HG02840 (cell line): Measurements from ENCODE around the gene SLC17A7.

ENCODE experiments used
- ATAC-seq: cut with Tn5 transposase; IDR thresholded peaks from one replicate; pipeline ENCODE4 v1.9.1; 2021; ENCODE audit warnings: mild to moderate bottlenecking, moderate library complexity, moderate number of reproducible peaks; ENCODE audit not compliant: unreplicated experiment, low FRiP score

Gene SLC17A7

DNA sequence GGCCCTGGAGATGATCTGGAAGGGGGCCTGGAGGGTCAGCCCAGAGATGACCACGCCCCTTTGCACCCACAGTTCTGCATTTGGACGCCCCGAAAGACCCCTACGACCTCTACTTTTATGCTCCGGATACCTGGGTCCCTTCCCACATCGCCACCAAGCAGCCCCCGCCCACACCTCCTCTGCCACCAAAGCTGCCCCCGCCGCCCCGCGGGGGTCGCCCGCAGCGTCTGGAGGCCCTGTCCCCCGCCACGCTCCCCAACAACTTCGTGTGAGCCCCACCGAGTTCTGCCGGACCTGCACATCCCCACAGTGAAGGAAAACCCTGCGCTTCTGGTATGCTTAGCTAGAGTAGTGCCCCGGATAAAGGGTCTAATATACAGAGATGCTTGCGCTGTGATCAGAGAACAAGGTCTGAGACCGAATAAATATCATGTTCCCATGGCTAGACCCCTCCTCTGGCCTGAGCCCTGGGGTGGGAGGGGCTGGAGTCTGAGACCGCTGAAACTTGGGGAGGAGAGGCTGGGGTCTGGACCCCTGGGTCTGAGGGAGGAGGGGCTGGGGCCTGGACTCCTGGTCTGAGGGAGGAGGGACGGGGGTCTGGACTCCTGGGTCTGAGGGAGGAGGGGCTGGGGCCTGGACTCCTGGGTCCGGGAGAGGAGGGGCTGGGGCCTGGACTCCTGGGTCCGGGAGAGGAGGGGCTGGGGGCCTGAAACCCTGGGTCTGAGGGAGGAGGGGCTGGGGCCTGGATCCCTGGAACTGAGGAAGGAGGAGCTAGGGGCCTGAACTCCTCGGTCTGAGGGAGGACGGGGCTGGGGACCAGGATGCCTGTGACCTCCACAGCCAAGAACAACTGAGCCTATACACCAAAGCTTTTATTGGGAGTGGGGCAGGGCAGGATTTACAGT lies 12.5 kb downstream of the SLC17A7 start:
- no peak for ATAC-seq

DNA sequence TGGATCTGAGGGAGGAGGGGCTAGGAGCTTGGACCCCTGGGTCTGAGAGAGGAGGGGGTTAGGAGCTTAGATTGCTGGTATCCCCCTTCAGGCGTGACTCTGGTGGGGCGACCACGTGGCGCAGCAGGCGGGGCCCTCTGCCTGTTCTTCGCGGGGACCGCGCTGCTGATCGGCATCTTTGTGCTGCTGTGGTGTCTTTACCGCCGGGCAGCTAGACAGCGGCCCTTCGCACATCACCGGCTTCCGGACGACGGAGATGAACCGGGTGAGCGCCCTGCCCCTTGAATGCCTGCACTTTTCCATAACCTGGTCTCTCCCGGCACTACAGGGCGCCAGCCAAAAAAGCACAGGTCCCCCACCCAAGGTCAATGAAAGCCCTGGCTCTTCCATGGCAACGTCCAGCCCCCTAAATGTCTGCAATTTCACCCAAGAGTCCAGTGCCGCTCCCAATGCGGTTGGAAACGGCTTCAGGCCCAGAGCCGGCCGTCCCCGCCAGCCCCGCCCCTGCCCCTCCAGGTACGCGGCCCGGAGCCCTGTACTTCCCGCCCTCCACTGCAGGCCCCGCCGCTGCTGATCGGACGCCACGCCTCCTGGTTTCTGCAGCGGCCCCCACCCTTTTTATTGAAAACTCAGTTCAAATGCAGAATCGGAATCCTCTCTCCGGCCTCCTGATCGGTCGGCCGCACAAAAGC lies 13.3 kb downstream of the SLC17A7 start:
- ATAC-seq: no peak

DNA sequence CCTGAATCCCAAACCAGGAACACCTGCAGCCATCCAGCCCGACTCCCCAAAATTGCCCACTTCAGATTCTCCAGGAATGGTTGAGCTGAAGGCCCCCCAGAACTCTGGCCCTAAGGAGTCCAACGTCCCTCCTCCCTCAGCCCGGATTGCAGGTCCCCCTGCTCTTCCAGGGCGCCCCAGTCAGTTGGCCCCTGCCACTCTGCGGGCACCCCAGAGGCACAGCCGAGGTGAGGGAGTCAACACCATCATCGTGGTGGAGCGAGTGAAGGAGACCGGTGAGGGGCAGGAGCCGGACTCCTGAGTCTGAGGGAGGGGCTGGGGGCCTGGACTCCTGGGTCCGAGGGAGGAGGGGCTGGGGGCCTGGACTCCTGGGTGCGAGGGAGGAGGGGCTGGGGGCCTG lies 14.0 kb downstream of the SLC17A7 start:
- no peak for ATAC-seq

DNA sequence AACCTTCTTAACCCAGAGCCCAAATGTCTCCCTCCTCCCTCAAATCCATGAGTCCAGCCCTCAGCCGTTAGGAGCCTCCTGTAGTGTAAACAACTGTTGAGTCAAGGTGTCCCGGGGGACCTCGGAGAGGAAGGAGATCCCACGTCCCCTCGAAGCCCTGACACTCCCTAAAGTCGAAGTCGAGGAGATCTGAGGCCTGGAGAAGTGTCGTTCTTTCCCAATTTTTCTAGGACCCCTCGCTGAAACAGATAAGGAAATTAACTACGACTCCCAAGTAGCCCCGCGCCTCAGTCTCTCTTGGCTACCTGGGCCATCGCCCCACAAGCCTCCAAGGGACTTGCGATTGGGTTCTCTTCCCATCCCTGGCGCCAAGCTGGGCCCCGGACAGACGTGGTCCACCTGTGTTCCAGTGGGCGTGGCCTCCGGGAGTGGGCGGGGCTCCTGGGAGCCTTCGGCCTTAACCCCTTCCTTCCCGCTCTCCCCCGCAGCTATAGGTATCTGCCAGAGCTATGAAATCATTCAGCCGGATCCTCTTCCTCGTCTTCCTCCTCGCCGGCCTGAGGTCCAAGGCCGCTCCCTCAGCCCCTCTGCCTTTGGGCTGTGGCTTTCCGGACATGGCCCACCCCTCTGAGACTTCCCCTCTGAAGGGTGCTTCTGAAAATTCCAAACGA lies 15.3 kb downstream of the SLC17A7 start:
- no peak for ATAC-seq

DNA sequence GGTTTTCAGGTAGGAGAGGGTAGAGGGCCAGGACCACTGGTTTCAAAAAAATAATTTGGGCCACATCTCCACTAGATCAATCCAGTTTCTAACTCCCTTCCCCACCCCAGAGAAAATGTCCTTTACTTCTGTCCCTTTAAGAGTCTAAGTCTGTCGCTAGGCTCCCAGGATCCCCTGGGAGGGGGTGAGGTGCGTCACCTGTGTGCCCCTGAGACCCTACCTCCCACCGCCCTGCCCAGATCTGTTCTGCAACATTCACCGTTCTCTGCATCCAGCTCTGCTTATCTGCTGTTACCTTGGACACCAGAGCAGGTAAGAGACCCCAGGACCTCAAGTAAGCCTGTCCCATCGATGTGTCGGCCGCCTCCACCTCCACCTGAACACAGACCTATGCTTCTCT lies 16.1 kb downstream of the SLC17A7 start, which contains the start of gene GFY:
TSS of gene GFY (plus strand) at position 211 of the 400 bp plus-strand sequence. CDS start 1,043 bp downstream, outside the sequence.
- ATAC-seq: no peak

DNA sequence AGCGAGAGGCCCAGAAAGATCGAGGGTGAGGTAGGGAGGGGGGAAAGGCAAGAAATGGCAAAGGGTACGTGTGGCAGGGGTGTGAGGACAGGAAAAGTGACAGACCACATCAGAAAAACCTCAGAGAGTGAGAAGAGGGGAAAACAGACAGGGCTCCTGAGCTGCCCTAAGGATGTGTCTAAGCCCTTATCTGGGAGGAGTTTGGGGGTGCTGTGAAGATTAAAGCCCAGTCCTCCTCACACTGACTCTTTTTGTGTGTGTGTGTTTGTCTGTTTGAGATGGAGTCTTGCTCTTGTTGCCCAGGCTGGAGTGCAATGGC lies 17.4 kb downstream of the SLC17A7 start:
- no peak for ATAC-seq

DNA sequence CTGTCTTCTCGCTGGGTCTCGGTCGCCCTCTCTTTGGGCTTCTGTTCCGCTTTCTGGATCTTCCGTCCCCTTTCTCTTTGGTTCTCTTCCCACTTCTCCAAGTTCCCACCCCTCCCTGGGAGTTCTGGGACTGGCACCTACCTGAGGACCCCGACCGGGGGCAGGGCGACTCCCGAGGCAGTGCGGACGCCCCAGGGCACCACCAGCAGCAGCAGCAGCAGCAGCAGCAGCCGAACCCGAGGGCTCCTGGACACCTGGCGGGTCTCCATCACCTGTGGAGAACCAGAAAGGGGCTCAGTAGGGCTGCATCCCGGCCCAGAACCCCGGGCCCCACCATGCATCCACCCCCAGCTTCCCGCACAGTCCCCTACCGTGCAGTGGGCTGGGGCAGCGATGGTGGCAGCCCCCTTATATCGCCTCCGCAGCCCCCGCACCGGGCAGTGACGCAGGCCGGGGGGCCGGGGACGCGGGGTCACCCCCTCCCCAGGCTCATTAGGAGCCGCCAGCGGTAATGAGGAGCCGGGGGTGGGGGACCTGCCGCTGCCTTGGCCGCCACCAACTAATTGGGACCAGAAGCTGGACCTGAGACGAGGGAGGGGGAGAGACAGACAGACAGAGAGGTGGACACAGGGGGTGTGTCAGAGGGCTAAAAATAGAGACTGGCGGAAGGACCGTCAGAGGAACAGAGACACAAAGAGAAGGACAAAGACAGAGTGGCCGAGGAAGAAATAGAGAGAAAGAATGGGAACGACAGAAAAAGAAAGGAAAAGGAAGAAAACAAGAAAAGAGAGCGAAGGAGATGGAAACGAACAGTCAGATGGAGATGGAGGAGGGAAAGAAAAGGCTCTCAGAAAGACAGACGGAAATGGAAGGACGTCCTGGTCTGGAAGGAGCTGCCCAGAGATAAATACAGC lies 18.0 kb downstream of the SLC17A7 start, which contains the start of gene PTH2:
TSS of gene PTH2 (minus strand) at position 371 of the 914 bp plus-strand sequence. CDS start at position 269, 102 bp downstream.
- ATAC-seq: no peak

DNA sequence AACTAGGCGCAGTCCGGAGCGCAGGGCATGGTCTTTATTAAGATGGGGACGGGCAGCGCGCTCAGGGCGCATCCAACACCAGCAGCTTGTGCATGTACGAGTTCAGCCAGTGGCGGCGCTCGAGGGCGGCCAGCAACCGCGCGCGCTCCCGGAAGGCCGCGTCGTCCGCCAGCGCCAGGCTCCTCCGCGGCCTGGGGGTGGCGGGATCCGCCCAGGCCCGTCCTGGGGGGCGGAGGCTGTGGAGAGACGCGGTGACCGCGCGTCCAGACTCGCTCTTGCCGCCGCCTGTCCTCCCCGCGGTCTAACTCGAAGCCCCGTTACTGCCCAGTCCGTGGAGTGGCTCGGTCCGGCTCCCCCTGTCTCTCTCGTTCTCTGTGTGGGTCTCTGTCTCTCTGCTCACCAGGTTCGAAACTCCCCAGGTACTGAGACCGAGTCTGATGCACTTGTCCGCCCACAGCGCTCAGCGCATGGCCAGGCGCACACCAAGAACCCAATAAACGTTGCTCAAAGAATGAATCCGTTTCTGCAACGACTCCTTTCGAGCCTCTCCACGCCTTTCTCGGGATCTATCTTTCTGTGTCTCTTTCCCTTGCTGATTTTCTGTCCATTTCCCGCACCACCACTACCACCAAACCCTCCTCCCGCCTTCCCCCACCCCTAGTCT lies 18.8 kb downstream of the SLC17A7 start:
- ATAC-seq: no peak

DNA sequence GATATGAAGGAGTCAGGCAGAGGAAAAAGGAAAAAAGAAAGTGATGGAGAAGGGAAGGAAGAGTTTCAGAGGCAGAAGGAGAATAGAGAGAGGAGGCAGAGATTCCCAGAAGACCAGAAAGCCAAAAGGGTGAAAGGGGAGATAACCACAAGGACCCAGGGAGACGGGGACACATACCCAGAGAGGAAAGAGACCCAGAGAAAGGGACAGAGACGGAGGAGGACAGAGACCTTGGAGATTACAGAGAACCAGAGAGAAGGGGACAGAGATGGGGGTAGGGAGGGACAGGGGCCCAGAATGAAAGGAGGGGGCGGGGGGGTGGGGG lies 19.5 kb downstream of the SLC17A7 start:
- no peak for ATAC-seq

DNA sequence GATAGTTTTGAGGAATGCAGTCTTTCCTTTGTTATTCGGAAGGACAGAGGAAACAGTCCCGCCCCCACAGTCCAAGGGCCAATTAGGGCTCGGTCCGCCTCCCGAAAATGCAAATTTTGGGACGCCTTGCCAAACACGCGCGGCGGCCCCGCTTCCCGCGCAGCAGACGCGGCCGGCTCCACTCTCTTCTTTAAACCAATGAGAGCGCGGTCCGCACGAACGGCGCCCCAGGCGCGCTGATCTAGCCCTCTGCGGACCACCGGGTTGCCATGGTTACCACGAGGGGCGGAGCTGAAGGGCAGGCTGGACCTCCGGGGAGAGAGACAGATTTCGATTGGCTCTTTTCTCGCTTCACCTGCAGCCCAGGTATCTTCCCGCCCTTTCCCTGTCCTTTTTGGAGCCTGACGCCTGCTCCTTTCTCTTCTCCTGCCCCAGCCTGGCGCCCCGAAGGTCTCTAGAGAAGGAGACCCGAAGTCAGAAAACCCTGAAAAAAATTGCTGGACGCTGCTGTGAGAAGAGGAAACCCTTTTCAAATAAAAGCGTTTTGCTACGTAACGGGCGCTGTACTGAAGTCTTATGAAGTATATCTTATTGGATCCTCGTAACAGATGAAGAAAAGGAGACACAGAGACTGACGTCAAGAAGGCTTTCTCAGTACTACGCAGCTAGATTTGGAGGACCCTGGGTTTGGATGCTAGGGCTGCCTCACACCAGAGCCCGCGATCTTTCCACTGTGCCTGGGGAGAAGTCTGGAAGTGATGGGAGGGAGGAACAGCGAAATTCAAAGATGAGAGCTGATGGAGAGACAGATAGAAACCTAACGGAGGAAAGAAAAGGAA lies 20.1 kb downstream of the SLC17A7 start:
- ATAC-seq: no peak

DNA sequence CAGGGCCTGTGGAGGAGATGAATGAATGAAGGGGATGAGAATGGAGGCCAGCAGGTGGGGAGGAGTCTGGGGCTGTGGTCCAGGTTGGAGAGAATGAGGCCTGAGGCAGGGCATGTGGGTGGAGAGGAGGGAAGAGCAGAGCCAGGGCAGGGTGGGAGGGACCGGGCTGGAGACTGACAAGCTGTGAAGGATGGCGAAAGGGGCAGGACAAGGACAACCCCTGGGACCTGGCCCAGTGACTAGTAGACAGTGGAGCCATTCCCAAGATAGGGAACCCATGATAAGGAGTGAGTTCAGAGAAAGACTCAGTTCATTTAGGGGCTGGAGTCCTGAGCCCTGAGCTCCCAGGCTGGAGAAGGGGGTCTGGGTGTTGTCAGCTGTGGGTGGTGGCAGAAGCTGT lies 21.1 kb downstream of the SLC17A7 start:
- no peak for ATAC-seq

DNA sequence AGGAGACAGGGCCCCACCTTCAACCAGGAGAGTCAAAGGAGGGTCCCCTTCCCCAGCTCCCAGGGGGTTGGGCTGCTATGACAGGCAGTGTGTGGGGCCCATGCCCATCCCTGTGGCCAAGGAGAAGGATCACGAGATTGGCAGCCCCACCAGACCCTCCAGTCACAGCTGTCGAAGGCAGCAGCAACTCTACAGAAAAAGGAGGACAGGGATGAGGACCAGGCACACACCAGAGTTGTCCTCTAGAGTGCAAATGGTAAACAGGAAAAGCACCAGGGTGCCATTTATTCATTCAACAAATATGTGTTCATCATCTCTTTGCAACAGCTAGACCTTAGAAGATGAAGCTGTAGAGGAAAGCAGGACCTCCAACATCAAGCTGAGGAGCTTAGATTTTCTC lies 22.2 kb downstream of the SLC17A7 start:
- ATAC-seq: no peak

DNA sequence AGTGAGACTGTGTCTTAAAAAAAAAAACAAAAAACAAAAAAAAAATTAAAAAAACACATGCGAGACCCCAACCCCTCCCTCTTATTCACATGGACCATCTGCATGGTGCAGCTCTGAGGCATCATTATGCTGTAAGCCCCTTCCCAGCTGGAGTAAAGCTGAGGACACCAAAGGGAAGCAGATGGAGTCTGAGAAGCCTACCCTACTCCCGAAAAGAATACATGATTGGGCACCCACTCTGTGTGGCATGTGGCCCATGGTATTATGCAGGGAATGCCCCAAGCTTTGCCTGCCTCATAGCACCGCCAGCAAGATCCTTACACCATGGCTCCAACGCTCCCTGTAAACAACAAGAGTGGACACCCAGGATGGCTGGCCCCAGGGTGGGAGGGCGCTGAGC lies 22.8 kb downstream of the SLC17A7 start:
- ATAC-seq: no peak

DNA sequence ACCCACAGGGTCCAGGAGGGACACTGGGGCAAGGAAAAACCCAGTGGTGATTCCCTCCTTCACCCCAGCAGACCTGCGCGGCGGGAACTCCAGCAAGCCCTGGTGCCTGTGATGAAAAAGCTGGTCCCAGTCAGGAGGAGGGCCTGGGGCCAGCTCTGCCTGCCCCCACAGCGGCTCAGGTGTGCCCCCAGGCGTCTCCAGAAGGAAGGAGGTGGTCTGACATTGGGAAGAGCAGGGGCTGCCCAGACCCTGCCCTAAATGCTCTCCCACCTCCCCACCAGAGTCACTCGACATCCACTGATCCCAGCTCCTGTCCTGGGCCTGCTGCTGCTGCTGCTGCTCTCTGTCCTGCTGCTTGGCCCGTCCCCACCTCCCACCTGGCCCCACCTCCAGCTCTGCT lies 24.2 kb downstream of the SLC17A7 start:
- ATAC-seq: no peak

DNA sequence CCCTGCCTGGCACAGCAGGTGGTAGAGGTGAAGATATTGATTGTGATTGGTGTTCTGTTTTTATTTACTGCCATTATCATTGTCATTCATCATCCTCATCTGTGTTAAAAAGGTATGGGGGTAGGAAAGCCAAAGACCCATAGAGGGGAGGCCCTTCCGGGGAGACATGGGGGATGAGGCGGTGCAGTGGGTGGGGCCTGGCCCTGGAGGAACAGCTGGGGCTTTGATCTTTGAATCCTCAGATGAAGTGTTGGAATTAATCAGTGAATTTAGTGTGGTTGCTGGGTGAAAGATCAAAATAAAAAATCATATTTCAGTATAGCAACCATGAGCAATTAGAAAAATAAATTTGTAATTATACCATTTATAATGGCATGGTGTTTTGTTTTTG lies 25.5 kb downstream of the SLC17A7 start:
- ATAC-seq: no peak

DNA sequence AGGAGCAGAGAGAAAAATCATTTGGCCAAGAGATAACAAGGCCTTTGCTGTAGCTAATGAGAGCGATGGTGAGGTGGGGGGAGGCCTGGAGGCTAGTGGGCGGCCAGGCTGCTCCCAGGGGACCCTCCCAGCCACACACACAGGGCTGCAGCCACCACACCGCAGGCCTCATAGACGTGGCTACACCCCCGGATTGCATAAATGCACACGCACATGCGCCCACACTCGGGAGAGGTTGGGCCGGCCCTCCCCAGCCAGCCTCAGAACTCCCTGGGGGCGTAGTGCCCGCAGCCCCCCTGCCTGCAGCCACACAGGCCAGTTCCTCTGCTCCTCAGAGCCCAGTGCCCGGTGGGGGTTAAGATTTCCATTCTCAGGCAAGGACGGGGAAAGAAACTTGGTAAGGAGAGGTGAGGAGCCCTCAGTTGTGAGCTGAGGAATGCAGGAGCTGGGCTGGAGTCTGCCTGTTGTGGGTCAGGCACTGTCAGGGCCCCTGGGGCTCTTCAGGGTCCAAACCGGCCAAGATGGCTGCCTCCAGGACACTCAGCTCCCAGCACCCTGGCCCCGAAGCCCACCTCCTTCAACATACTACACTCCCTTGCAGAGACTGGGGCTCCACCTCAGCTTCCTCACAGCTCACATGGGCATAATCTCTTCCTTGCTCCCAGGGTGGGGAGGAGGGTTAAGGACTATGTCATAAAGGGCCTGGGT lies 26.1 kb downstream of the SLC17A7 start:
- ATAC-seq: no peak

DNA sequence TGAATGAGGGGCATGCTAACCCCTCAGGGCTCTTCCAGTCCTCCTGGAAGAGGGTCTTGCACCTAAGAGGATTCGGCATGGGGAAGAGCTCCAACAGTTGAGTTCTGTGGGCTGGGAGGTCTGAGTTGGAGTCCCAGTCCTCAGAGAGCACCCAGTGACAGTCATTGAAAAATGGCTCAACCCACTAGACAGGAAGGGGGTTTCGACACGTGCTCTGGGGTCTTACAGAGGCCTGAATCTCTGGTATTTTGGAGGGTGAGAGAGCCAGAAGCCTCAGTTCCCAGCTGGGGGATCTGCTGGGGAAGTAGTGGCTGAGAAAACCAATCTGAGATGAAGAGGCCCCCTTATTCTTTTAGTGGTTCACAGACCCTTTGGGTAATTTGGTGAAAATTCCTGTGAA lies 27.1 kb downstream of the SLC17A7 start:
- no peak for ATAC-seq

DNA sequence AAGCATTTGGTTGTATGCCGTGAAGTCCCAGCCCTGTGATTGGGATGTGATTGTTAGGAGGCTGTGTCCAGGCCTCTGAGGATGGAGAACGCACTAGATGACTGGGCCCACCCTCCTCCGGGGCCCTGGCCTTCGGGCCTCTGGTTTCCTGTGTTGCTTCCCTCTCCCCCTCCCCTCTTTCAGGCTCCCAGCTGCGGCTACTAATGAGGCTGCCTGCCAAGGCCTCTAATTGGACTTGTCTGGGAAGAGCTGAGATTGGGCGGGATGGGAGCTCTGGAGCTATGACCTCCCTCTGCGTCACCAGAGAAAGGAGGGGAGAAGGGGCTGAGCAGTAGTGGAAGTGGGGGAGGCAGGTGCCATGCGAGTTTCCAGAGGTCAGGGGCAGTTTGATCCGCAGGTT lies 28.0 kb downstream of the SLC17A7 start:
- ATAC-seq: no peak
